IMR-90 (cell line): Measurements from ENCODE around the gene MLKL. TPM values are rescaled to one million over a fixed set of nuclear protein-coding genes. Genes with fewer than 3 reads are reported as not detected.

Source experiments
- ATAC-seq: fragments of 200-7000 bp; cut with Tn5 transposase; 2 replicates; pipeline ENCODE4 v1.9.1; 2020; ENCODE audit warnings: low read depth, mild to moderate bottlenecking, moderate library complexity
- BruUV-seq: library from RNA; stranded (reverse); fragments of 400-500 nt; replicated peaks from 2 replicates; lab custom pipeline; 2021; lab: Mats Ljungman, UMichigan
- CTCF ChIA-PET: fragments of 300-600 bp; formaldehyde crosslinking; extraction: SDS; loops from one replicate; lab custom pipeline; 2021; ENCODE audit warnings: antibody characterized with exemption; lab: Yijun Ruan, JAX
- POLR2A ChIA-PET: fragments of 300-600 bp; sonication (Branson Sonifier 250); formaldehyde crosslinking; loops from one replicate; lab custom pipeline; 2022; ENCODE audit warnings: antibody characterized with exemption; ENCODE audit not compliant: unreplicated experiment; lab: Charles Lee
- DNase-seq: peaks from one replicate; pipeline ENCODE4 v3.0.0; 2013
- H2AFZ ChIP-seq: replicated peaks from 2 replicates; pipeline ENCODE3; 2013; ENCODE audit warnings: low read length, mild to moderate bottlenecking; ENCODE audit not compliant: poor library complexity
- H2AK5ac ChIP-seq: 2 replicates; pipeline ENCODE4 v1.6.1; 2013; ENCODE audit warnings: low read depth, low read length, inconsistent platforms
- H2AK9ac ChIP-seq: replicated peaks from 2 replicates; pipeline ENCODE3; 2013; ENCODE audit warnings: mild to moderate bottlenecking, low read depth, low read length, moderate library complexity; ENCODE audit not compliant: poor library complexity
- H2BK120ac ChIP-seq: 2 replicates; pipeline ENCODE4 v1.6.1; 2013; ENCODE audit warnings: low read depth, low read length, inconsistent platforms
- H2BK15ac ChIP-seq: 3 replicates; pipeline ENCODE4 v1.6.1; 2013; ENCODE audit warnings: low read depth, low read length, inconsistent platforms
- H2BK20ac ChIP-seq: 2 replicates; pipeline ENCODE4 v1.6.1; 2013; ENCODE audit warnings: low read depth, mild to moderate bottlenecking, inconsistent platforms, low read length, moderate library complexity
- H2BK5ac ChIP-seq: 2 replicates; pipeline ENCODE4 v1.6.1; 2013; ENCODE audit warnings: mild to moderate bottlenecking, low read depth, low read length, inconsistent platforms; ENCODE audit not compliant: poor library complexity, severe bottlenecking
- H3K14ac ChIP-seq: replicated peaks from 2 replicates; pipeline ENCODE4 v1.6.1; 2013; ENCODE audit warnings: low read depth, low read length, inconsistent platforms
- H3K18ac ChIP-seq: 2 replicates; pipeline ENCODE4 v1.6.1; 2013; ENCODE audit warnings: low read depth, low read length, control low read depth
- H3K23ac ChIP-seq: 2 replicates; pipeline ENCODE4 v1.6.1; 2013; ENCODE audit warnings: low read depth, low read length, inconsistent platforms
- H3K27ac ChIP-seq: 2 replicates; pipeline ENCODE4 v1.5.1; 2013; ENCODE audit warnings: mild to moderate bottlenecking, control low read depth, low read length; ENCODE audit not compliant: insufficient read depth
- H3K27me3 ChIP-seq: 2 replicates; pipeline ENCODE4 v1.6.1; 2013; ENCODE audit warnings: low read length; ENCODE audit not compliant: control insufficient read depth, insufficient read depth
- H3K36me3 ChIP-seq: 2 replicates; pipeline ENCODE4 v1.6.1; 2013; ENCODE audit warnings: low read length, mixed read lengths; ENCODE audit not compliant: control insufficient read depth, insufficient read depth
- H3K4ac ChIP-seq: 2 replicates; pipeline ENCODE4 v1.6.1; 2013; ENCODE audit warnings: low read depth, low read length, inconsistent platforms
- H3K4me1 ChIP-seq: 2 replicates; pipeline ENCODE4 v1.6.1; 2013; ENCODE audit warnings: low read length, mixed read lengths; ENCODE audit not compliant: control insufficient read depth, insufficient read depth
- H3K4me2 ChIP-seq: 2 replicates; pipeline ENCODE4 v1.6.1; 2013; ENCODE audit warnings: low read depth, mild to moderate bottlenecking, control low read depth, low read length, moderate library complexity
- H3K4me3 ChIP-seq: 2 replicates; pipeline ENCODE4 v1.5.1; 2013; ENCODE audit warnings: low read depth, mild to moderate bottlenecking, control low read depth, low read length, moderate library complexity; ENCODE audit not compliant: insufficient read depth
- H3K56ac ChIP-seq: 2 replicates; pipeline ENCODE4 v1.6.1; 2013; ENCODE audit warnings: low read length, inconsistent platforms; ENCODE audit not compliant: insufficient read depth; ENCODE audit errors: extremely low read depth
- H3K79me1 ChIP-seq, 2 experiments: 2 replicates each; pipeline ENCODE4 v1.6.1; 2013; ENCODE audit warnings: low read length in 2 of 2, inconsistent platforms in 1 of 2, low read depth in 1 of 2
- H3K9ac ChIP-seq: 2 replicates; pipeline ENCODE4 v1.6.1; 2013; ENCODE audit warnings: low read depth, low read length, control low read depth
- H3K9me1 ChIP-seq: 2 replicates; pipeline ENCODE4 v1.6.1; 2013; ENCODE audit warnings: low read length, inconsistent platforms; ENCODE audit not compliant: insufficient read depth
- H3K9me3 ChIP-seq: 2 replicates; pipeline ENCODE4 v1.6.1; 2013; ENCODE audit warnings: low read length; ENCODE audit not compliant: control insufficient read depth, insufficient read depth
- H4K20me1 ChIP-seq: 2 replicates; pipeline ENCODE4 v1.6.1; 2013; ENCODE audit warnings: low read length, inconsistent platforms; ENCODE audit not compliant: insufficient read depth
- H4K5ac ChIP-seq: 2 replicates; pipeline ENCODE4 v1.6.1; 2013; ENCODE audit warnings: mild to moderate bottlenecking, low read depth, low read length, control low read depth
- H4K8ac ChIP-seq, 2 experiments: 2 replicates each; pipeline ENCODE4 v1.6.1; 2013; ENCODE audit warnings: low read depth in 2 of 2, low read length in 2 of 2, control low read depth in 1 of 2, inconsistent platforms in 1 of 2
- H4K91ac ChIP-seq: 2 replicates; pipeline ENCODE4 v1.6.1; 2013; ENCODE audit warnings: low read depth, low read length, inconsistent platforms; ENCODE audit not compliant: insufficient read depth
- POLR2A ChIP-seq: IDR thresholded peaks from 2 replicates; pipeline ENCODE4 v1.6.1; 2012; ENCODE audit warnings: mild to moderate bottlenecking, low read depth, low read length
- WGBS, 2 experiments: methylation state at CpG; one replicate each; pipeline versions ENCODE4 v1.1.5 to v1.1.7; 2013; ENCODE audit warnings: missing lambda C conversion rate in 2 of 2; ENCODE audit not compliant: insufficient read length in 1 of 2; ENCODE audit errors: extremely low coverage in 2 of 2; 5-methylcytosine and 5-hydroxymethylcytosine counted together
- dilution Hi-C: fragments of 300-500 bp; cut with HindIII; formaldehyde crosslinking; loops from one replicate; pipeline ENCODE4 v1.14.3; 2018; ENCODE audit warnings: low sequenced_read_pairs; ENCODE audit not compliant: unreplicated experiment
- in situ Hi-C: fragments of 300-500 bp; cut with MboI; formaldehyde crosslinking; loops from 3 replicates; pipeline ENCODE4 v1.14.3; 2019; ENCODE audit warnings: low sequenced_read_pairs, inconsistent platforms, mixed read lengths
- intact Hi-C: fragments of 100-400 bp; cut with micrococcal nuclease; formaldehyde crosslinking; loops from 2 replicates; pipeline ENCODE4 v1.10.0; 2022
- polyA plus RNA-seq, 3 experiments: library from polyadenylated mRNA; depleted of rRNA; stranded (reverse); fragments of >200 nt; gene quantifications; 2 replicates each; pipeline ENCODE4 v1.2.3, GENCODE V29; 2012; ENCODE audit warnings: low replicate concordance in 1 of 3
- total RNA-seq: library from RNA; depleted of rRNA; stranded (reverse); fragments of >200 nt; gene quantifications from 2 replicates; pipeline ENCODE4 v1.2.3, GENCODE V29; 2012

The MLKL gene
- total and polyA plus RNA-seq, 2 of the 4 experiments (the other 2 are of a cell fraction), result 3.6 to 4.5 TPM

GRCh38 chr16:74699666-74700065, 996 bp downstream of the MLKL start:
- TF ChIP-seq POLR2A, result no peak
- CTCF ChIA-PET, result interaction anchor here (1.4 to 3.2 kb wide), 2 partner anchors 41 to 163 kb away, joined by 5 to 22 read pairs; no protein-coding TSS in a partner anchor
- DNase-seq (no peak), ATAC-seq (no peak)
- Histone ChIP-seq H3K4me2 (no peak overlapping the region; the same call in 1 of the 2 replicates), H3K9me3 (no peaks in the 10 kb centered on the region), H3K18ac (no peak overlapping the region), H2AK5ac (0 out of 2 replicates have a peak overlapping the region, but pooled peaks have one; percentile 33), H3K4me3 (no peak overlapping the region; the same call in 1 of the 2 replicates), H3K4me1 (no peaks in the 10 kb centered on the region), H4K20me1 (no peaks in the 10 kb centered on the region), H2BK15ac (no peak overlapping the region), H4K91ac (no peak overlapping the region), H3K14ac (no peak overlapping the region), H2BK20ac (no peak overlapping the region), H3K27me3 (no peaks in the 10 kb centered on the region), H4K5ac (no peak overlapping the region), H2BK5ac (no peak overlapping the region), H3K56ac (no peak overlapping the region), H3K79me1 (peaks cover 7 to 14% of the 10 kb centered on the region in 2 experiments; a peak in 3 of 4 replicates), H4K8ac (peak overlapping the region in 1 of 2 experiments; percentile 25; a peak in 1 of 4 replicates), H3K9me1 (0 out of 2 replicates have a peak, but pooled peaks cover 3% of the 10 kb centered on the region), H2AFZ (no peak overlapping the region), H3K9ac (no peak overlapping the region), H2AK9ac (no peak overlapping the region), H3K23ac (peak overlapping the region; percentile 75), H3K4ac (no peak overlapping the region), H3K36me3 (0 out of 2 replicates have a peak, but pooled peaks cover 1% of the 10 kb centered on the region), H3K27ac (no peak overlapping the region), H2BK120ac (no peak overlapping the region)
- in situ Hi-C loops, result no loop called here
- BruUV-seq, result no TSS peak
- intact Hi-C loops, result no loop called here
- dilution Hi-C loops, result no loop called here
- no CpG with 5 or more reads among the region's 4 CpGs for WGBS, 2 experiments
- POLR2A ChIA-PET, result no interaction called here
